Naive B cell (primary cell): ENCODE data around the gene CRB2. TPM values are rescaled to one million over a fixed set of nuclear protein-coding genes. Genes with fewer than 3 reads are reported as not detected.

Experiments used
- ATAC-seq, 2 donors: fragments of 150-1000 bp; cut with Tn5 transposase; 2 replicates each; pipeline ENCODE4 v1.10.0; 2021; ENCODE audit warnings: low read depth in 2 of 2, mild to moderate bottlenecking in 2 of 2, moderate library complexity in 2 of 2
- DNase-seq: peaks from one replicate; pipeline ENCODE4 v3.0.0; 2022
- H3K27ac Mint-ChIP-seq, 6 donors: one replicate each; pipeline ENCODE4 v1.8.0; 2020 to 2022; ENCODE audit warnings: mild to moderate bottlenecking in 6 of 6, mixed read lengths in 6 of 6, moderate library complexity in 5 of 6, inconsistent platforms in 2 of 6
- H3K27me3 Mint-ChIP-seq, 3 donors: one replicate each; pipeline ENCODE4 v1.8.0; 2021 to 2022; ENCODE audit warnings: mixed read lengths in 3 of 3, mild to moderate bottlenecking in 1 of 3
- H3K36me3 Mint-ChIP-seq, 2 donors: one replicate each; pipeline ENCODE4 v1.8.0; 2020 to 2022; ENCODE audit warnings: mixed read lengths in 2 of 2, inconsistent platforms in 1 of 2, mild to moderate bottlenecking in 1 of 2
- H3K4me1 Mint-ChIP-seq, 3 donors: one replicate each; pipeline ENCODE4 v1.8.0; 2020 to 2022; ENCODE audit warnings: mixed read lengths in 3 of 3, inconsistent platforms in 1 of 3, mild to moderate bottlenecking in 1 of 3, moderate library complexity in 1 of 3
- H3K4me3 Mint-ChIP-seq, 8 donors: one replicate each; pipeline ENCODE4 v1.8.0; 2020 to 2022; ENCODE audit warnings: mild to moderate bottlenecking in 8 of 8, mixed read lengths in 8 of 8, moderate library complexity in 8 of 8, inconsistent platforms in 2 of 8
- H3K9me3 Mint-ChIP-seq, 7 donors: one replicate each; pipeline ENCODE4 v1.8.0; 2020 to 2022; ENCODE audit warnings: mixed read lengths in 7 of 7, mild to moderate bottlenecking in 5 of 7, inconsistent platforms in 2 of 7, moderate library complexity in 1 of 7
- polyA plus RNA-seq, 6 donors: library from polyadenylated mRNA; unstranded; fragments of 300-500 nt; fragmentation: Illumina TruSeq; gene quantifications; one replicate each; pipeline ENCODE4 v1.2.3, GENCODE V29; 2021; ENCODE audit warnings: low read depth in 6 of 6

Gene CRB2
- polyA plus RNA-seq, 6 donors from 2014 or later = 0.09 to 0.12 TPM; not detected in 4

DNA sequence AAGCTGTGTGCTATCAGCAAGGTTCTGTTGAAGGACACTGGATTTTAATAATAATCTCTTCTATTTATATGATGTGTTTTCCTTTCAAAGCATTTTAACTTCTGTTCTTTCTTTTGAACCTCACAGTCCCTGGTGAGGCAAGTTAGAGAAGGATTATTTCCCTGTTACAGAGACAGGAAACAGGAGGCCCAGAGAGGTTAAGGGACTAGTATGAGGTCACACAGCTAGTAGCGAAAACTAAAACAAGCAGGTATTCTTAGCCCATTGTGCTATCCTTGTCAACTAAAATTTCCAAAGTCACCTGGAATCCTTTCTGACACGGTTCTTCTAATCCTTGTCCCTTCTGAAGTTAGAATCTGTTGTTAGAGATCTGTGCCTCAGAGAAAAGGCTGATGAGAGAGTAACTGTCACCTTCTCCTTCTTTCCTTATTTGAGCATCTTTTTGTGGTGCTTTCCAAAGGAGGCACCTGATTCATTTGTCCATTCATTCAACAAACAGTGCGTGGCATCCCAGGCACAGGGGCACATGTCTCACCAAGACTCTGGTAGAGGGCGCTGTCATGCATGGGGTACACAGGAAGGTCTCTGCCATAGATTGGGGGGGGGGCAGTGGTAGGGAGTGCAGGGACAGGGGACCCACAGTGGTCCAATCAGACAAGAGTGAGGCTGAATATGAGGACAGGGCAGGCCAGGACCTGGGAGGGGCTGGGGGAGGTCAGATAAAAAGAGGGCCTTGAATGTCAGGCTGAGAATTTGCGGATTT is 61.5 kb downstream of the CRB2 start:
- DNase-seq (no peak), ATAC-seq (no peak)
- H3K27me3 Mint-ChIP-seq = no peaks in the 10 kb centered on the region
- H3K36me3 Mint-ChIP-seq = peaks cover 23 to 26% of the 10 kb centered on the region in 2 donors
- H3K4me3 Mint-ChIP-seq = no peak overlapping the region
- no peaks in the 10 kb centered on the region for H3K4me1 Mint-ChIP-seq
- no peaks in the 10 kb centered on the region for H3K9me3 Mint-ChIP-seq
- H3K27ac Mint-ChIP-seq = no peak overlapping the region

DNA sequence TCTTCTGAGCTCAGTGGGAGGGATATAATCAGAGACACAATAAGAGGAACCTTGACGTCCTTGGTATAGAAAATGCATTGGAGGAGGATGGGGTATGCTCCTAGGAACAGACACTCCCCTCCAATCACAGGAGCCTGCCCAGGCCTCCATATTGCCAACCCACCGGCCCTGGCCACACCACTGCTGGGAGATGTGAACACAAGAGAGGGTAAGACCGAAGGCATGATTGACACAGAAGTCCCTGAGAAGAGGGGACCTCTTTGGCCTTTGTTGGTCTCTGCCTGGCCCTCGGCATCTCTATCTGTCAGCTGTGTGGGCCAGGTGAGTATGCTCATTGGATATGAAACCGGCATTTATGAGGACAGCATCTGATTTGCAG is 62.0 kb downstream of the CRB2 start:
- Mint-ChIP-seq H3K27me3 (no peaks in the 10 kb centered on the region), H3K4me1 (no peaks in the 10 kb centered on the region), H3K27ac (no peak overlapping the region), H3K36me3 (peaks cover 23 to 26% of the 10 kb centered on the region in 2 donors), H3K4me3 (no peak overlapping the region), H3K9me3 (no peaks in the 10 kb centered on the region)
- DNase-seq (no peak), ATAC-seq (no peak)

DNA sequence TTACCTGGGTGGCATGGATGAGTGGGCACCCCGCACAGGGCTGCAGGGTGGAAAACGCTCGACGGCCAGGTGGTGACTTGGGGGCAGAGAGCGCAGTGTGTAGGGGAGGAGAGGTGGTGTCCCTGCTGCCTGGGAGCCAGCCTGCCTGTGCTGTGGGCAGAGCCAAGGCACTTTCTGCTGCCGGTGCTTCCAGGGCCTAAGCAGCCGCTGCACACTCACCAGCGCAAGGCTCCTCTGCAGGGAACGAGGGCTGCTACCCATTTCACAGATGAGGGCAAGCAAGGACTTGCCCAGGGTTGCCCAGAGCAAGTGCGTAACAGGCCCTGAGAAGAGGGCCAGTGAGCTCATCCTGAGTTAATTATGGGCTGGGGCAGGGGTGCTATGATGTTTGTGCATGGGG is 62.5 kb downstream of the CRB2 start:
- Mint-ChIP-seq H3K36me3 (peaks cover 23 to 26% of the 10 kb centered on the region in 2 donors), H3K9me3 (no peaks in the 10 kb centered on the region), H3K4me1 (no peaks in the 10 kb centered on the region), H3K27me3 (no peaks in the 10 kb centered on the region), H3K27ac (no peak overlapping the region), H3K4me3 (no peak overlapping the region)
- ATAC-seq = no peak
- DNase-seq = no peak

DNA sequence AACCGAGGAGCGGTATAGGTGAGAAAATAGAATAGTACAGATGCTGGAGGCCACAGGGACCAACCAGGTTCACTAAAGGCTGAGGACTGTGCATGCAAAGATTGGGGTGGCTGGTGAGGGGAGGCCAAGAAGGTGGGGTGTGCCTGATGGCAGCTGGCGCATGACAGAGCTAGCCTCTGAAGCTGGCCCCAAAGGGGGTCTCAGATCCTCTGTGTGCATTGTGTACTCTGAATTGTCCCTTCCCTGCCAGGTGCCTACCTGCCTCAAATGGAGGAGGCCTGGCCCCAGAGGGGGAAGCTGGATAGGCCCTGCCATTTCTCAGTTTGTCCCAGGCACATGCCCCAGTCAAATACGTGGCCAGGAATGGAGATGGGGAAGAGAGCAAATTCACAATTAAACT is 63.1 kb downstream of the CRB2 start:
- DNase-seq (no peak), ATAC-seq (no peak)
- Mint-ChIP-seq H3K4me3 (no peak overlapping the region), H3K27ac (no peak overlapping the region), H3K27me3 (no peaks in the 10 kb centered on the region), H3K4me1 (no peaks in the 10 kb centered on the region), H3K9me3 (no peaks in the 10 kb centered on the region), H3K36me3 (peaks cover 23 to 26% of the 10 kb centered on the region in 2 donors)

DNA sequence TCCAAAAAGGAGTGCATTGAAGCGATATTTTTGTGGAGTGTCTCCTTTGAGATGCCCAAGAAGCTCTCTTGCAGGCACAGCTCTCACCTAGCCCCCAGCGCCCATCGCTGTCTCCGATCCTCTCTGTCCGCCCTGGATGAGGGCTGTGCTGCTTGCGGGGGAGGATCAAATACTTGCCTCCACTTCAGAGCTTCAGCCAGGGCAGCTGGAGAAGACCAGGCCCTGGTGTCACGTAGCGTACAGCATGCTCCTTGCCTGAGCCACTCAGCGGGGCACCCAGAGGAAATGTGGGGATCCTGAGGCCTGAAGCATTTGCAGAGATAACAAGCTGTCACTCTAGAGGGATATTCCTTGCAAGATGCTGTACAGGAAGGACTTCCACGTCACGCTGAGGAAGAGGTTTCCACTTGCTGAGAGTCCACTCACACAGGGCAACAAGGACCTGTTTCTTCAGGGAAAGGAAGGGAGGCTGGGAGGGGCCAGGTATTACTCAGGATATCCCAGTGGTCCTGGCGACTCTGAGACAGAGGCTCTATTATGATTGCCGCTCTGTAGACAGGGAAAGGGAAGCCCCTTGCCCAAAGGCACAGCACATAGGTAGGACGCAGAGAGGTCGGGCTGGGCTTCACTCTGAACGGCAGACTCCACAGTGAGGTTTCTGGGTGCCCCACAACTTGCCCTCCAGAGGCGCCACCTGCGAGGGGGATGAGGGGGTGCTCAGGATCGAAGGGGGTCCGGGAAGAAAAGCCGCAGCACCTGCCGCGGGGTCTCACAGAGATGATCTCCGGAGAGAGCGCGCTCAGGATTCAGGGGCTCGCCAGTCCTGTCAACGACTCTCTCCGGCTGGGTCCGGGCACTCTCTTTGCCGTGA is 64.0 kb downstream of the CRB2 start:
- no peak overlapping the region for H3K4me3 Mint-ChIP-seq
- no peak for DNase-seq
- H3K27me3 Mint-ChIP-seq = no peaks in the 10 kb centered on the region
- no peaks in the 10 kb centered on the region for H3K9me3 Mint-ChIP-seq
- H3K27ac Mint-ChIP-seq = peak overlapping the region in 1 of 6 donors; percentile 60
- H3K4me1 Mint-ChIP-seq = no peaks in the 10 kb centered on the region
- H3K36me3 Mint-ChIP-seq = peaks cover 23 to 26% of the 10 kb centered on the region in 2 donors
- no peak for ATAC-seq

DNA sequence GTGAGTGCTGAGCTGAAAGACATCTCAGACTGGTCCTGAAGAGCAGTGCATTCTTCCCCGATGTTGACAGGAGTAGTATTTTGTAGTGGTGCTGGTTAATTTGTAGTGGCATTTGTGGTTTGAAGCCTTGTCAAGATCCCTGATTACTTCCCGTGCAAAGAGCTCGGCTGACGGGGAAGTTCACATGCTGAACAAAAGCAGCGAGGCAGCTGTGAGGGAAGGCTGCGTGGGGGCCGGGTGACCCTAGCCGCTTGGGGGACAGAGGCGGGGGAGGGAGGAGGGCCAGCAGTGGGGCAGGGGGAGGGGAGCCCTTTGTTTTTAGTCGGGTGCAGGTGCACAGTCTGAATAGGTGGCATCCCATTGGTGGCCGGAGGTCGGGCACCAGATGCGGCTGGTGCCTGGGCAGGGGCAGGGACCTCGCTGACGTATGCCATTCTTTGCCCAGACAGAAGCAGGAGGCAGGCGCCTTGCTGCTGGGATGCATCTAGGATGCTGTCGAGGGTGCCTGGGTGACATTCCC is 64.7 kb downstream of the CRB2 start:
- DNase-seq (no peak), ATAC-seq (no peak)
- Mint-ChIP-seq H3K36me3 (peaks cover 23 to 26% of the 10 kb centered on the region in 2 donors), H3K27me3 (no peaks in the 10 kb centered on the region), H3K4me3 (no peak overlapping the region), H3K9me3 (no peaks in the 10 kb centered on the region), H3K27ac (no peak overlapping the region), H3K4me1 (peaks cover 0 to 2% (median 0%) of the 10 kb centered on the region in 3 donors)

DNA sequence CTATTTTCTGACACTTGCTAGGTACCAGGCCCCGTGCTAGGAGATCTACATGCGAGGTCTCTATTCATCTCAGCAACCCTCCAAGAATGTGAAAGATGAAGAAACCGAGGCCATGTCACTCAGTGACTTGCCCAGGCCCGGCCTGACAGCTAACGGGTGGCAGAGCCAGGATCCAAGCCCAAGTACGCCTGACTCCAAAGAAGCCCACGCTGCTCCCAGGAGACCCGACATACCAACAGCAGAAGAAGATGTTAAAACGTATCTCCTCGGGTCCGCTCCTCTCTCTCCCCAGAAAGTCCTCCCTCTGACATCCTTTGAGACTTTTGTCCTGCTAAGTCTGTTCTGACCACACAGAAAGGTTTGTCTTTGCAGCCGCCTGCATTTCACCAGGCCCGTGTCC is 65.2 kb downstream of the CRB2 start:
- no peak overlapping the region for H3K4me3 Mint-ChIP-seq
- H3K36me3 Mint-ChIP-seq = peaks cover 21 to 24% of the 10 kb centered on the region in 2 donors
- H3K27me3 Mint-ChIP-seq = no peaks in the 10 kb centered on the region
- ATAC-seq (no peak), DNase-seq (no peak)
- H3K9me3 Mint-ChIP-seq = no peaks in the 10 kb centered on the region
- H3K4me1 Mint-ChIP-seq = peaks cover 4 to 8% (median 4%) of the 10 kb centered on the region in 3 donors
- peak overlapping the region in 1 of 6 donors; percentile 52 for H3K27ac Mint-ChIP-seq

DNA sequence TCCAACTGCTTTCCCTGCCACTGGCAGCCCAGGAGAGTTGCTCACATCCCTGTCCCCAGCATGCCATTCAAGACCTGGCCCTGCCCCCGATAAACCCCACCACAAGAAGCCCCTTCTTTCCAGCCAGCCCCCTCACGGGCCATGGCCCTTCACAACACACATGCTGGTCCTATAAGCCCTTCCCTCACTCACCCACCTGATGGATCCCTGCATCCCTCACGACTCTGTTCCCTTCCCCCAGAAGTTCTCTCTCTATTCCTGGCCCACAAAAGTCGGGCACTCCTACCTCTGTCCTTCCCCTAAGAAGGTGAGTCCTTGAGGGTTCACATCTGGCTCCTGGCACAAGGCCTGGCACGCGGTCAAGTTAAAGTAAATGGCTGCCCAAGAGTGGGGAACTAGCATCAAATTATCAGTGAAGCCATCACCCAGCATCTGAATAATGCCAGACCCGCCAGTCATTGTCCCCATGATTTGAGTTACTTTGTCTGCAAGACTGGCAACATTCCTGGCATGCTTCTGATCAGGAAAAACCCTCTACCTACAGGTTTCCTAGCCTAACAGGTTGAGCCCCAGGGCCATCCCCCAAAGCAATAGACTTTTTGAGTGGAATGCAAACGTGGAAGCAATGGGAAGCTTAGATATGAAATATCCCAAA is 65.9 kb downstream of the CRB2 start:
- peaks cover 11 to 12% (median 11%) of the 10 kb centered on the region in 3 donors for H3K4me1 Mint-ChIP-seq
- H3K36me3 Mint-ChIP-seq = peaks cover 15 to 19% of the 10 kb centered on the region in 2 donors
- H3K9me3 Mint-ChIP-seq = no peaks in the 10 kb centered on the region
- no peak for ATAC-seq
- peak overlapping the region in 1 of 6 donors; percentile 76 for H3K27ac Mint-ChIP-seq
- no peaks in the 10 kb centered on the region for H3K27me3 Mint-ChIP-seq
- DNase-seq = no peak
- H3K4me3 Mint-ChIP-seq = no peak overlapping the region

DNA sequence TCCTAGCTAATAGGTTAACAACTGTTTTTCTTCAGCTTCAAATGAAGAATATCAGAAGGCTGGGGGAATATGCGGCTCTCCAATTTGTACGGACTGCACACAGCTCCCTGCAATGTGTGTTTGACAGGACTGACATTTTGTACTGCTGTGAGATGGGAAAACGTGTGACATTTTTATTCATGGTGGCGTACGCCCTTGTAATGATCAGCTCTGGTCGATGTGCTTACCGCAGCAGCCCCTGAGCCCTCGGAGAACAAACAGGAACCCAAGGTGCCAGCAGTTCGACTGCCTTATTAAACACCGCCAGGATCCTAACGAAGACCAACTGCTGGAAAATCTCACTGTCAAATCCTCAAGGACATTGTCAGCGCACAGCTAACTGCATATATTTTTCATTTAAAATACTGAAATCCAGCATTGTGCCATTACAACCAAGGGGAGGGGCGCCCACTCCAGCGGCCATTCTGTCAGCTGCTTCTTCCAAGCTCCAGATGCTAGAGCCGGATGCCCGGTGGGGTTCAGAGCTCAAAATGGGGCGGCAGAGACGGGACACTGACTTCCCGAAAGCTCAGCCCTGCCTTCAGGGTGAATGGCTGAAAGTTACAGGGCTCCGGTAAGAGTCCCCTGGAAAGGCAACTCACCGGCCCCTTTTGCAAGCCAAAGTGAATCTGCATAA is 66.8 kb downstream of the CRB2 start:
- H3K4me1 Mint-ChIP-seq = peaks cover 17 to 20% (median 18%) of the 10 kb centered on the region in 3 donors
- DNase-seq = no peak
- peaks cover 17 to 24% of the 10 kb centered on the region in 2 donors for H3K36me3 Mint-ChIP-seq
- H3K4me3 Mint-ChIP-seq = no peak overlapping the region
- H3K27me3 Mint-ChIP-seq = no peaks in the 10 kb centered on the region
- H3K9me3 Mint-ChIP-seq = no peaks in the 10 kb centered on the region
- no peak for ATAC-seq
- no peak overlapping the region for H3K27ac Mint-ChIP-seq

DNA sequence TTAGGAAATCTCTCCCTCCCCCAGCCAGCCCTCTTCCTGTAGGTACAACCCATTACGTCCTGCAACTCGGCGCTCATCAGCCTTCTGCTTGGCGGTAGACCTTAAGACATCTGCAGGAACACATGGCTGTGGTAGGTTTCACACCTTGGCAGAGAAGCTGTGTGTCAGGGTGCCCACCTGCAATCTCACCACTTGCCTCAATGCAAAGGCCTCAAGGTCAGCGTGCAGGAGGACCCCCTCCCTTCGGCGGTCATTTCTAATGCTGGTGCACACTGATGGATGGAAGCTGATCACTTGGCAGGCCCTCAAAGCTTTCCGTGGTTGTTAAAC is 67.3 kb downstream of the CRB2 start:
- Mint-ChIP-seq H3K4me3 (no peak overlapping the region), H3K36me3 (peaks cover 13 to 24% of the 10 kb centered on the region in 2 donors), H3K27me3 (no peaks in the 10 kb centered on the region), H3K27ac (no peak overlapping the region), H3K4me1 (peaks cover 18 to 24% (median 22%) of the 10 kb centered on the region in 3 donors), H3K9me3 (no peaks in the 10 kb centered on the region)
- no peak for ATAC-seq
- no peak for DNase-seq

DNA sequence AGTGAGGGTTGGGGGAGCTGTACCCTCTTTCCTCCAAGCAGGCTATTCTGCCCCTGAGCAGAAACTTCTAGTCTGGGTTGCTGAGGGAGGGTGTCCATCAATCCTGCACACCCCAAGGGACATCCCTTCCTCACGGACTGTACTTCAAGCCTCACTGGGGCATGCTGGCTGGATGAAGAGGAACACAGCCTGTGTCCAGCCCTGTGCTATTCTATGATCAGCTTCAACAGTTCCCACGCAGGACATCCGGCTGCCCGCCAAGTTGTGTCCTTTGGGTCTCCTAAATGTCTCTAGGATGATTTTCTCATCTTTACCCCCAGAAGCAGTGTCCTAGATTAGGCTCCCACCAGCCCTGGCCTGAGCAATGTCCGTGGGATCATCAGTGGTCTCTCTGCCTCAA is 68.1 kb downstream of the CRB2 start:
- Mint-ChIP-seq H3K9me3 (no peaks in the 10 kb centered on the region), H3K4me3 (no peak overlapping the region), H3K27me3 (no peaks in the 10 kb centered on the region), H3K36me3 (peaks cover 8 to 19% of the 10 kb centered on the region in 2 donors), H3K27ac (peak overlapping the region in 1 of 6 donors; percentile 26), H3K4me1 (peaks cover 24 to 32% (median 29%) of the 10 kb centered on the region in 3 donors)
- no peak for ATAC-seq
- DNase-seq = no peak

DNA sequence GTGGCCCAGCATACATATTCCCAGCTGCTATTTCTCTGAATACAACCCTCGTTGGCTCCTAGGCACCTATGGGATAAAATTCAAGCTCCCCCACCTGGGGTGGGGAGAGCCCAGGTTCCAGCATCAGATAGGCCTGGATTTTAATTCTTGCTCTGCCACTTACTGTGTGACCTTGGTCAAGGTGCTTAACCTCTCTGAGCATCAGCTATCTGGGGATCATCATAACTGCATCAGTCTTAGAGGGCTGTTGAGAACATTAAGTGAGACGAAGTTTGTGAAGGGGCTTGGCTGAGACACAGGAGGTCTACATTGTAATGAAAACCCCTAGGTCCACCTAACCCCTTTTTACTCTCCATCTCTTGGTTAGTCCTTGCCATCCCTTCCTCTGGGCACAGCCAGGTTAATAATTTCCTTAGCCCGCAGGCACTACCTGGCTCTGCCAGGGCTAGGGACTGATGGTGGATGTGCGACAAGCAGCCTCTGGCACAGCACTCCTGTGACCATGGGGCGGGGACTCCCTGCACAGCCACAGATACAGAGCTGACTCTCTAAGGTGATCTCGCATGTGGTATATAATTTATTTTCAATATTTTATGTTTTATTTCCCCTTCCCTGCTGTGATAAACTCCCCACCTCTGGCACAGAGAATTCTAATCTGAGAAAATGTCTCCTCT is 68.7 kb downstream of the CRB2 start:
- H3K27me3 Mint-ChIP-seq = no peaks in the 10 kb centered on the region
- peaks cover 8 to 19% of the 10 kb centered on the region in 2 donors for H3K36me3 Mint-ChIP-seq
- no peak overlapping the region for H3K4me3 Mint-ChIP-seq
- DNase-seq = no peak
- no peaks in the 10 kb centered on the region for H3K9me3 Mint-ChIP-seq
- ATAC-seq = no peak
- peaks cover 24 to 37% (median 29%) of the 10 kb centered on the region in 3 donors for H3K4me1 Mint-ChIP-seq
- H3K27ac Mint-ChIP-seq = no peak overlapping the region
